Activated CD4-positive, alpha-beta T cell treated with anti-CD3 and anti-CD28 coated beads, Interleukin-2, amount 10 ng/mL, durations not matched to agents 24 days and 14 days (primary cell): ENCODE measurements around the gene ACCSL. TPM values are rescaled to one million over a fixed set of nuclear protein-coding genes. Genes with fewer than 3 reads are reported as not detected.

Experiments
- DNase-seq: peaks from one replicate; pipeline ENCODE4 v3.0.0; 2022
- H3K27ac Mint-ChIP-seq: one replicate; pipeline ENCODE4 v1.8.0; 2022; ENCODE audit warnings: mild to moderate bottlenecking, mixed read lengths
- H3K27me3 Mint-ChIP-seq: one replicate; pipeline ENCODE4 v1.8.0; 2022; ENCODE audit warnings: mixed read lengths
- H3K36me3 Mint-ChIP-seq: one replicate; pipeline ENCODE4 v1.8.0; 2022; ENCODE audit warnings: low read depth, mild to moderate bottlenecking, mixed read lengths
- H3K4me1 Mint-ChIP-seq: one replicate; pipeline ENCODE4 v1.8.0; 2021; ENCODE audit warnings: mixed read lengths
- H3K4me3 Mint-ChIP-seq: one replicate; pipeline ENCODE4 v1.8.0; 2022; ENCODE audit warnings: mild to moderate bottlenecking, moderate library complexity, mixed read lengths
- H3K9me3 Mint-ChIP-seq: one replicate; pipeline ENCODE4 v1.8.0; 2021; ENCODE audit warnings: mixed read lengths
- intact Hi-C: fragments of 100-400 bp; cut with micrococcal nuclease; formaldehyde crosslinking; loops from one replicate; pipeline ENCODE4 v1.15.1; 2023
- total RNA-seq: library from RNA; stranded (reverse); gene quantifications from 2 replicates; pipeline ENCODE4 v1.2.3, GENCODE V29; 2022

The ACCSL gene
- total RNA-seq, 1 donor from 2014 or later = not detected

DNA sequence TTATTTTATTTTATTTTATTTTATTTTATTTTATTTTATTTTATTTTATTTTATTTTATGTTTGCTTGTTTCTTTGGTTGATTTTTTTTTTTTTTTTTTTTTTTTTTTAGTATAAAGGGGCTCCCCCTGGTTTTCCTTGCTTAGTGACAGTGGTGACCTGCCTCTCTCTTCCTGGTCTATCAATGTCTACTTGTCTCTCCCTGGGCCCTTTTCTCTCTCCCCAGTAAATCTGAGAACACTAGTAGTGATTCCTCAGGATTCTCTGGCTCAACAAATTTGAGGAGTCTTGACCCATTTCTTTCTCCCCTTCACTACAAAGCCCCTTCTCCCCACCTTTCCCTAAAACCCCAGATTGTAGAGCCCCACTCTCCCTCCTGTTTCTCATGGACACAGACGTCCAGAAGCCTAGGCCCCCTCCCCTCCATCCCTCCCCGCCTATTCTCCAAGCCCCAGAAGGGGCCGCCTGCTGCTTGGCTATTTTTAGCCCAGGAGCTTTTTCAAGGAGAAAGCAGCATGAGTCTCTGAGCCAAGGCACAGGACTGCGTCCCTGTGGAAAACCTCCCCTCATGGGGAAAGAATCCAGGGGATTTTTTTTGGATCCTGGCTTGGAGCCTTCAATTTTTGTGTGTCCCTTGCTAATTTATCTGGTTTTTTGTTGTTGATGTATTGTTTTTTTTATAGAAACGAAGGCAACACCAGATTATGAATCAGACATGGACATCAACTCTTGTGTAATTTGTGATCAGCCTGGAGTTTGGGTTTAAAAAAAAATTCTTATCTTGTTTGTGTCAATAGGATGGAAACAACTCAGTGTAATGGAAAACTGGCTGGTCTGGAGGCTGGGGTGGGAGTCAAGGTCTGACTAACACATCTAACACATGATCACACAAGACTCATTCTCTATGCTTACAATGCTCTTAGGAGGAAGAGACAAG, 17.5 kb upstream of the ACCSL start:
- intact Hi-C loops = no loop called here

DNA sequence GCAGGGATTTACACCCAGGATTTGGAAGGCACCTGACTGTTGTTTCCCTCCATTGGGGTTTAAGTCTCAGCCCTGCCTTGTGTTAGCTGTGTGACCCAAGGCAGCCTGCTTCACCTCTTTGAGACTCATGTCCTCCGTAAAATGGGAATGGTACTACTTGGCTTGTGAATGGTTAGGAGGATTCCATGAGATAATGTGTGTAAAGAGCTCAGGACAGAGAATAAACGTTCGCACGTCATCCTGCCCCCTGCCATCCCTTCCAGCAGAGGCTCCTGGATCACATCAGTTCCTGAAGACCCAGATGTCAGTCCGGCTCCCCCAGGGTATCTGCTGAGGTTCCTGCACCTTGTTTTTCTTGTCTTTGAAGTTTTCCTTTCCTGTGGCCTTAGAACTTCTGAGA, 16.8 kb upstream of the ACCSL start:
- Mint-ChIP-seq H3K9me3 (no peaks in the 10 kb centered on the region), H3K27me3 (peaks cover 12% of the 10 kb centered on the region), H3K4me3 (no peak overlapping the region), H3K27ac (no peak overlapping the region), H3K36me3 (no peaks in the 10 kb centered on the region), H3K4me1 (no peaks in the 10 kb centered on the region)
- DNase-seq = no peak
- intact Hi-C loops = no loop called here

More for the DNA sequence above, 17.5 kb upstream of the ACCSL start:
- no peaks in the 10 kb centered on the region for H3K36me3 Mint-ChIP-seq
- H3K4me1 Mint-ChIP-seq = no peaks in the 10 kb centered on the region
- no peaks in the 10 kb centered on the region for H3K9me3 Mint-ChIP-seq
- peaks cover 12% of the 10 kb centered on the region for H3K27me3 Mint-ChIP-seq
- no peak overlapping the region for H3K4me3 Mint-ChIP-seq
- peak overlapping the region; percentile 27 for H3K27ac Mint-ChIP-seq
- no peak for DNase-seq

DNA sequence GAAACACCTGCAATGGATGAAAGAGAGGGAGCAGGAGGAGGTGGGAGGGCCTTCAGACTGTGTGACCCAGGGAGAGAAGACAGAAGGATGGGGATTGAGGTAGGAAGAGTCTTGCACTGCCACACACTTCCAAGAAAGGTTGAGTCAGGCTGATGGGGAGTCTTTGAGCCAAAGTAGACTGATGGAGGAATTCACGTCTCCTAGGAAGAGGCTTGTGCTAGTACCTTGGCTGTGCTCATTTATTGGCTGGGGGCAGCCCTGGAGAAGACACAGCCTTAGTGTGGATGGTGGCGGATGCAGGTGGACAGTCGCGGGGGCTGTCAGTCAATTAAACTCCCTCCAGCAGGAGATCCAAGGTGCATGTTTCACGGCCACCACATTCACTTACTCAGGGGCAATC, 16.2 kb upstream of the ACCSL start:
- H3K9me3 Mint-ChIP-seq = no peaks in the 10 kb centered on the region
- no peaks in the 10 kb centered on the region for H3K4me1 Mint-ChIP-seq
- H3K4me3 Mint-ChIP-seq = no peak overlapping the region
- intact Hi-C loops = no loop called here
- DNase-seq = no peak
- H3K36me3 Mint-ChIP-seq = no peaks in the 10 kb centered on the region
- no peak overlapping the region for H3K27ac Mint-ChIP-seq
- peaks cover 12% of the 10 kb centered on the region for H3K27me3 Mint-ChIP-seq

DNA sequence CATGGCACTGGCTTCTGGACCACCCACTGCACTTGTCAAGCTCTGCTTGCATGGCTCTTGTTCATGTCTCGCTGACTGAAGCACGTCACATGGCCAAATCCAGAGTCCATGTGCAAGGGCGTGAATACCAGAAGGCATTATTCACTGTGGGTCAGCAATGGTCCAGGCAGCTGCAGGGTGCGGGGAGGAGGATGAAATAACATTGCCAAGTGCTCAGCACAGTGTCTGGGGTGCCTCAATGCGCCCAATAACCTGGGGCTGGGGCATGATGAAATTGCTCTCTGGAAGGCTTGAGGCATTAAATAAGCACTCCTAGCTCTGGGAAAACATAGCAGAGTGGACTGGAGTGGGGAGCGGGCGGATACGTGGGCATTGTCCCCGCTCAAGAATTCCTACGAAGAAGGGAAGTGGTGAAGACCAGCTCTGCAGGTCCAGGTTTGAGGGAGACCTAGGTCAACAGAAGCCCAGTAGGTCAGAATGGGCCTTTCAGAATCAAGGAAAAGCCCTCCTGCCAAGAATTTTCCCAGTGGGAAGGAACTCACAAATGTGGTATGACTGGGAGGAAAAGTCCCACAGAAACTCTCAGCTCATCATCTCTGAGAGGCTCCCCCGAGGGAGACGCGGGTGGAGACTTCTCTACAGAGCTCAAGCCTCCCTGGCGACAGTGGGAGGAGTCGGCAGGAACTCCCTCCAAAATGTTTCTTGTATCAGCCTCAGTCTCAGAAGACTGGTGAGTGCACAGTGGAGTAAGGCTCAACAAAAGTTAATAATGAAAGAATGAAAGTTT, 15.3 kb upstream of the ACCSL start:
- no peaks in the 10 kb centered on the region for H3K9me3 Mint-ChIP-seq
- no peak for DNase-seq
- intact Hi-C loops = no loop called here

DNA sequence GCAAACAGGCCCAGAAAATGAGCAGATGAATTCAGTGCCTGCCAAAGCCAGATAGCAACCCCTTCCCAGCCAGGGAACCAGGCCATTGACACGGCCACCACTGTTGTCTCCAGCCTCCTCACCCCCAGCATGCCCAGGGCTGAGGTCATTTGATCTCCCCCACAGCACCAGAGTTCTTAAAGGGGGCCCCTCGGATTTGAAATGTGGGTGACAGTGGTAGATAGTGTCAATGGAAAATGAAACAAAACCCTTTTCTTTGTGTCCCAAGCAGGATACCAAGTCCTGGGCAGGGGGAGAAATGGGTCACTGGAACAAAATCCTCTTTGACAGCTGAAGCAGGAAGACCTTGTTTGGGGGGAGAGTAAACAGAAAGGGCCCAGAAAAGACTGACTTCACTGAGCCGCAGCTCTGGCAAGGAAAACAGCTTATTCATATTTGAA, 14.3 kb upstream of the ACCSL start:
- H3K9me3 Mint-ChIP-seq = no peaks in the 10 kb centered on the region
- H3K36me3 Mint-ChIP-seq = no peaks in the 10 kb centered on the region
- peaks cover 12% of the 10 kb centered on the region for H3K27me3 Mint-ChIP-seq
- H3K4me3 Mint-ChIP-seq = no peak overlapping the region
- no peak for DNase-seq
- no peak overlapping the region for H3K27ac Mint-ChIP-seq
- intact Hi-C loops = no loop called here
- no peaks in the 10 kb centered on the region for H3K4me1 Mint-ChIP-seq

More for the DNA sequence above, 15.3 kb upstream of the ACCSL start:
- Mint-ChIP-seq H3K27ac (no peak overlapping the region), H3K4me3 (no peak overlapping the region), H3K27me3 (peaks cover 9% of the 10 kb centered on the region), H3K4me1 (no peaks in the 10 kb centered on the region), H3K36me3 (no peaks in the 10 kb centered on the region)

DNA sequence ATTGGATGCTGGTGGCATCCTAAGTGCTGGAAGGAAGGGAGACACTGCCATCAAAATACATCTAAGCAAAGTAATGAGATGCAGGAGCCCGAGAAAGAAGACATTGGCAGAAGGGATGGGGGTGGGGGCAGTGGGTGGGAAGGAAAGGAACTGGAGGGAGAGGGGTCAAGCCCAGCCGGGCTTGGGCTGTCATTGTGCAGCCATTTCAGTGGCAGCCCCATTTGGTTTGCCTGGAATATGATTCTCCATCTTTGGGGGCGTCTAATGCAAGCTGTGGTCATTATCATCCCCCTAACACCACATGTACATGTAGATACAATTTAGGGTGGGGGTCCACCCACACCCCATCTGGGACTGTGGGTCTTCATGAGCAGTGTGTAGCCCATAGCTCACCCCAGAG, 13.9 kb upstream of the ACCSL start:
- no peaks in the 10 kb centered on the region for H3K4me1 Mint-ChIP-seq
- H3K9me3 Mint-ChIP-seq = no peaks in the 10 kb centered on the region
- H3K4me3 Mint-ChIP-seq = no peak overlapping the region
- peaks cover 10% of the 10 kb centered on the region for H3K27me3 Mint-ChIP-seq
- H3K27ac Mint-ChIP-seq = no peak overlapping the region
- no peaks in the 10 kb centered on the region for H3K36me3 Mint-ChIP-seq
- intact Hi-C loops = no loop called here
- no peak for DNase-seq

DNA sequence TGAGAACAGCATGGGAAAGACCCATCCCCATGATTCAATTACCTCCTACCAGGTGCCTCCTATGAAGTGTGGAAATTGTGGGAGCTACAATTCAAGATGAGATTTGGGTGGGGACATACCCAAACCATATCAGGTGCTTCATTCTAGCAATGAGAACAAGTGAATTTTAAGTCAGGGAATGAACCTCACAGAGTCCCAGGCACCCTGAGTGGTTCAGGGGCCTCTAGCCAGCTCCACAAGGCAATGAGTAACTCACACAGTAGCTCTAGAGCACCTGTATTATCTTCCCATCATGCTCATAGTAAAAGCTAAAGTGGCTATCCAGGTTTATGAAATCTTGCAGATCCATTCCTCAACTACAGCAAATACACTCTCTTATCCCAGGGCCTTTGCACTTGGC, 13.1 kb upstream of the ACCSL start:
- Mint-ChIP-seq H3K4me1 (no peaks in the 10 kb centered on the region), H3K36me3 (no peaks in the 10 kb centered on the region), H3K27me3 (peaks cover 7% of the 10 kb centered on the region), H3K27ac (no peak overlapping the region), H3K9me3 (no peaks in the 10 kb centered on the region), H3K4me3 (no peak overlapping the region)
- intact Hi-C loops = no loop called here
- DNase-seq = no peak

DNA sequence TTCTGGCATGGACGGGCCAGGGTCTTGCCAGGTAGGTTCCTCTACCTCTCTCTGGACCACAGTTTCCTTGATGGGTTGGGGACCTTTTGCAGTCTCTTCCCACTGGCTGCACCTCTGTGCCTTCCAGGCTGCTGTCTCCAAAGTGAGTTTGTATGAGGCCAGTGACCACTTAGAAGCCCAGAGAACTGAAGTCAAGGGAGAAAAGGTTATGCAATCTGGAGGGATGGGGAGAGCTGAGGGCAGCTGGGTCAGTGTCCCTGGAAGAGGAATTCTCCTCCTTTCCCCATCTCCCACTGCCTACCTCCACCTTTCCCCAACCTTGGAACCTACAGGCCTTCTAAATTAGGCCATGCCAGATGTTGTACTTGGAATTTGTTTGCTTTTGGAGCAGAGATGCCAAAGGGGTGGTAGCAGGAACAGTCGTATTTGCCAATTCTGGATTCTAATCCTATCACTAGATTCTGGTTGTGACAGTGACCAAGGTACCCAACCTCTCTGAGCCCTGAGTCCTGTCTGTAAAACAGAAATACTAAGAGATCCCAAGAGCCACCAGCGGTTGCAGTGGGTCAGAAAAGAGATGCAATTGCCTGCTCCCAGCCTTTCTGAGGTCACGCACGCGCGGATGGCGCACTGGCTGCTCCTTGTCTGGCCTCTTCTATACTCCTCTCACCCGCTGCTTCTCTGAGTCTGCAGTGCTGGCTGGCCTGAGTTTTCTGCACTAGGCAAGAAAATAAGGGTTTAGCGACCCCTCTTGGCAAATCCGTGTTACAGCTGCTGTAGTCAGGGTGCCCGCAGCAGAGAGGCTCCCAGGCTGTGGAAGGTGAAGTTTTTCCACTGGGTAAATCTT, 10.7 kb upstream of the ACCSL start:
- peak; percentile 76 for DNase-seq
- intact Hi-C loops = loop anchor here (1.0 kb wide), 2 partner anchors 93 to 147 kb away; no protein-coding TSS in a partner anchor
- Mint-ChIP-seq H3K27ac (no peak overlapping the region), H3K9me3 (peaks cover 4% of the 10 kb centered on the region), H3K27me3 (peaks cover 7% of the 10 kb centered on the region), H3K4me1 (no peaks in the 10 kb centered on the region), H3K4me3 (no peak overlapping the region), H3K36me3 (no peaks in the 10 kb centered on the region)

DNA sequence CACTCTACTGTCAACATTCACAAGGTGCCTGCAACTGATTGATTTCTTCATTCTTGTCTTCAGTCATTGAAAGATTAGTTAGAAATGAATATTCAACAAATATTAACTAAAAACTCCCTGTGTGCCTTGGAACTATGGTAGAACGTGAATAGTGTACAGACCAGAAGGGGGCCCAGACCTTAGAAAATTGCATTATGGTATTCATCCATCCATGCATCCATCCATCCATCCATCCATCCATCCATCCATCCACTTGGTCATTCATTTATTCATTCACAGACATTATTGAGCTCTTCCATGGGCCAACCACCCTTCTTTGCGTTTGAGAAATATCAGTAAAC, 10.2 kb upstream of the ACCSL start:
- intact Hi-C loops = loop anchor here (1.0 kb wide), 2 partner anchors 93 to 147 kb away; no protein-coding TSS in a partner anchor

DNA sequence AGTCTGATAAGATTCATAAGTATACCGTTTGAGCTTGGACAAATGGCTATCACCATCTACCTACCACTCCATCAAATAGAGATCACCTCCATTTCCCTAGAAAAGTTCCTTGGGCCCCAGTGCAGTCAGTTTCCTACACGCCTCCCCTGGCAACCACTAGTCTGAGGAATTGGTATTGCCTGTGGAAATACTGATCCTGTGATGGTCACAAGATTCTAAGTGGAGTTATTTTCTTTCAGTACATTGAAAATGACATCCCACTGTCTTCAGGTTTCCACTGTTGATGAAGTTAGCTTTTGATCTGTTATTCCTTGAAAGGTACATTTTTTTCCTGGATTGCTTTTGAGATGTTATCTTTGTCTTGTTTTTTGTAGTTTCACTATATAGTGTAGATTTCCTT, 4.6 kb upstream of the ACCSL start:
- no peak for DNase-seq
- H3K4me3 Mint-ChIP-seq = no peak overlapping the region
- H3K27me3 Mint-ChIP-seq = peaks cover 13% of the 10 kb centered on the region
- intact Hi-C loops = no loop called here
- no peaks in the 10 kb centered on the region for H3K4me1 Mint-ChIP-seq
- H3K27ac Mint-ChIP-seq = no peak overlapping the region
- peaks cover 4% of the 10 kb centered on the region for H3K9me3 Mint-ChIP-seq
- no peaks in the 10 kb centered on the region for H3K36me3 Mint-ChIP-seq

More for the DNA sequence above, 10.2 kb upstream of the ACCSL start:
- Mint-ChIP-seq H3K4me1 (no peaks in the 10 kb centered on the region), H3K36me3 (no peaks in the 10 kb centered on the region), H3K27me3 (peaks cover 7% of the 10 kb centered on the region), H3K4me3 (no peak overlapping the region), H3K27ac (no peak overlapping the region), H3K9me3 (peaks cover 4% of the 10 kb centered on the region)
- DNase-seq = no peak

DNA sequence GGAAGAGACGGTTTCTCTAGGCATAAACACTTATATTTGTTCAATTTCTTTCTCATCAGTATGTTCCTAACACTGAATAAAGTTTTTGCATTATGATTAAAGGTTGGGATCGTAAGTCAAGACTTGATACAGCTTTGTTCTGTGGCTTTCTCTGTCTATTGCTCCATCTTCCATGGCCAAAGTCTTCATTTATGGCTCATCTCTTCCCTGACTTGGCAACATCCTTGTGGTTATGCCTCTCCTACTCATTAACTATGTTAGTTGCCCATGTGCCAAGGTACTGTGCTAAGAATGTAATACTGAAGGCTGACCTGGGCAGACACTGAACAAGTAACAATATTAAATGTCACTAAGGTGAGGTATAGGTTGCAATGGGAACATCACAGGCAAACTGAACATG, 1.6 kb upstream of the ACCSL start:
- peaks cover 10% of the 10 kb centered on the region for H3K27me3 Mint-ChIP-seq
- no peak overlapping the region for H3K27ac Mint-ChIP-seq
- no peak overlapping the region for H3K4me3 Mint-ChIP-seq
- no peaks in the 10 kb centered on the region for H3K36me3 Mint-ChIP-seq
- no peaks in the 10 kb centered on the region for H3K4me1 Mint-ChIP-seq
- peaks cover 4% of the 10 kb centered on the region for H3K9me3 Mint-ChIP-seq
- intact Hi-C loops = no loop called here
- DNase-seq = no peak

DNA sequence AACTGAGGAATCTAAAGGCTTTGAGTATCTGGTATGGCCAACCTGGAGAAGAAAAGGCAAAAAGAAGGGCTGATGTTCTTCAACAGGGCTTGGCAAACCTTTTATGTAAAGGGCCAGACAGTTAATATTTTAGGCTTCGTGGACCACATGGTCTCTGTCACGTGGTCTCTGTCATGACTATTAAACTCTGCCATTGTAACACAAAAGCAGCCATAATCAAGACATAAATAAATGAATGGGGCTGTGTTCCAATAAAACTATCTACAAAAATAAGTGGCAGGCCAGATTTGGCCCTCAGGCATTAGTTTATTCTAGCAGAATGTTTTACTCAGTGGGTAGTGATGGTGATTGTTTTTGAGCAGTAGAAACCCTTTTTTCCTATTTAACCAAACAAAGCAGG, 483 bp upstream of the ACCSL start:
- no peak overlapping the region for H3K4me3 Mint-ChIP-seq
- H3K27ac Mint-ChIP-seq = no peak overlapping the region
- no peak for DNase-seq
- no peaks in the 10 kb centered on the region for H3K36me3 Mint-ChIP-seq
- H3K9me3 Mint-ChIP-seq = no peaks in the 10 kb centered on the region
- intact Hi-C loops = no loop called here
- H3K27me3 Mint-ChIP-seq = peaks cover 10% of the 10 kb centered on the region
- no peaks in the 10 kb centered on the region for H3K4me1 Mint-ChIP-seq

DNA sequence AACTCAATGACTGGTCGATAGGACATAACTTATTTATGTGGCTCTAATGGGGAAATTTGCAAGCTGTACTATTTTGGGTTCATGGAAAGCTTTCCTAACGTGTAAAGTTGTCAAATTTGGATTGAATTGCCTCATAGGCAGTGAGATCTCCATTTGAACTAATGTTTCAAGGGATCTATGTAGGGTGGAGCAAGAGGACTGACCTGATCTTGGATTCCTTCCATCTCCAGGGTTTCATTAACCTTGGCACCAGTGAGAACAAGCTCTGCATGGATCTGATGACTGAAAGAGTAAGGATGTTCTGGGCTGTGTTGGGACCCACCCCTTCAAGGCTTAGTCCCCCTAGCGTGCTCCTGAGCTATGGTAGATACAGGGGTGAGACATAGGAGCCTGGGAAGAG, 2.1 kb downstream of the ACCSL start:
- no peaks in the 10 kb centered on the region for H3K36me3 Mint-ChIP-seq

More for the DNA sequence above, 2.1 kb downstream of the ACCSL start:
- Mint-ChIP-seq H3K27me3 (peaks cover 7% of the 10 kb centered on the region), H3K27ac (no peak overlapping the region), H3K4me1 (no peaks in the 10 kb centered on the region), H3K9me3 (no peaks in the 10 kb centered on the region), H3K4me3 (no peak overlapping the region)
- DNase-seq = no peak
- intact Hi-C loops = no loop called here
